DMS79 (cell line): ENCODE measurements around the gene RNF149.

Experiments
- DNase-seq: peaks from one replicate; lab custom pipeline; 2025; lab: John Stamatoyannopoulos, UW

RNF149 gene

DNA sequence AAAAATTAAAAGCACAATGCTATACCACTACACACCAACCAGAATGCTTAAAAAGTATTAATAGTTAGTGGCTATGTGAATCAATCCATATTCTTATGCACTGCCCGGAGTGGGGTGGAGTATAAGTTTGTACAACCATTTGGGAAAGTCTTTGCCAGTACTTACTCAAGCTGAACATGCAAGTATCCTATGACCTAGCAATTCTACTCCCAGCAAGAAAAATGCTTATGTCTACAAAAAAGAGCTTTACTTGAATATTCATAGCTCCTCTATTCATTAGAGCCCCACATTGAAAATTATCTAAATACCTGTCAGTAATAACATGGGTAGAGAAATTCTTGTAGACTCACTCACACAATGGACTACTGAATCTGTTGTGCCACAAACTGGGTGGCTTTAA lies 77.3 kb downstream of the RNF149 start:
- DNase-seq: no peak

DNA sequence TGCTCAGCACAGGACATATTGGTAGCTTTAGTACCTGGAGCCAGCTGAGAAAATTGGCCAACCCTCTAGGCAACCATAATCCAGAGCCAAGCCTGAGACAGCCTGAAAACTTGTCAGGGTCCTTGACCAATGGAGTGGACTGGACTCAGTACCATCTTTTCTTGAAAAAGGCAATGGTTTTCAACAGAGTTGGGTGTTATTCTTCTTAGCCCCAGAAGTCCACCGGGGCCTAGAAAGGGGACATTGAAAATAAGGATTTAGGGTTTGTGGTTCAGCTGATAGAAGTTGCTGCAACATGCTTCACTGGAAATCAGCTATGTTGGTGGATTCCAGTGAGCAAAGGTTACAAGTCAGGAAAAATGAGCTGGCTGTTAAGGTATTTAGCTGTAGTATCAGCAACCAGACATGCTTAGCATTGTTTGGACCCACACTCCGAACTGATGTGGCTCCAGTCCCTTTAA lies 77.9 kb downstream of the RNF149 start:
- no peak for DNase-seq
